PC-9 (cell line): ENCODE measurements around the gene FAM149A. TPM values are rescaled to one million over a fixed set of nuclear protein-coding genes. Genes with fewer than 3 reads are reported as not detected.

Experiments used
- BruUV-seq: library from RNA; stranded (reverse); fragments of 400-500 nt; replicated peaks from 2 replicates; lab custom pipeline; 2021; lab: Mats Ljungman, UMichigan
- CTCF ChIA-PET: fragments of 300-600 bp; sonication (Branson Sonifier 250); formaldehyde crosslinking; loops from one replicate; lab custom pipeline; 2022; ENCODE audit warnings: antibody characterized with exemption; lab: Charles Lee
- POLR2A ChIA-PET: fragments of 300-600 bp; sonication (Branson Sonifier 250); formaldehyde crosslinking; loops from one replicate; lab custom pipeline; 2022; ENCODE audit warnings: antibody characterized with exemption; ENCODE audit not compliant: unreplicated experiment; lab: Charles Lee
- DNase-seq, 2 experiments: peaks; one replicate each; pipeline versions ENCODE4 v3.0.0 to v3.0.0-alpha.2; 2015 to 2022; ENCODE audit warnings: mixed read lengths in 1 of 2
- H2AFZ ChIP-seq: fragments of 200-600 bp; sonication (generic); 2 replicates; pipeline ENCODE4 v1.8.1; 2017; ENCODE audit warnings: antibody characterized with exemption
- H3F3A ChIP-seq: fragments of 200-600 bp; sonication (generic); 2 replicates; pipeline ENCODE4 v1.8.1; 2017; ENCODE audit warnings: antibody characterized with exemption, mild to moderate bottlenecking, low read depth; ENCODE audit not compliant: insufficient read depth
- H3K27ac ChIP-seq: fragments of 200-600 bp; sonication (generic); 2 replicates; pipeline ENCODE4 v1.6.1; 2016; ENCODE audit warnings: mixed run types
- H3K27me3 ChIP-seq: fragments of 200-600 bp; sonication (generic); 2 replicates; pipeline ENCODE4 v1.6.1; 2016; ENCODE audit warnings: low read depth, mixed run types; ENCODE audit not compliant: insufficient read depth
- H3K36me3 ChIP-seq: fragments of 200-600 bp; sonication (generic); 2 replicates; pipeline ENCODE4 v1.6.1; 2016; ENCODE audit warnings: low read depth, mixed run types
- H3K4me1 ChIP-seq: fragments of 200-600 bp; sonication (generic); replicated peaks from 2 replicates; pipeline ENCODE4 v1.6.1; 2016; ENCODE audit warnings: mixed run types; ENCODE audit not compliant: insufficient read depth
- H3K4me2 ChIP-seq: fragments of 200-600 bp; sonication (generic); 2 replicates; pipeline ENCODE4 v1.6.1; 2017; ENCODE audit warnings: mixed run types
- H3K4me3 ChIP-seq: fragments of 200-600 bp; sonication (generic); 2 replicates; pipeline ENCODE4 v1.6.1; 2016; ENCODE audit warnings: mixed run types
- H3K79me2 ChIP-seq: fragments of 200-600 bp; sonication (generic); 2 replicates; pipeline ENCODE4 v1.6.1; 2017; ENCODE audit warnings: low read depth, mixed run types
- H3K9me2 ChIP-seq: fragments of 200-600 bp; sonication (generic); 2 replicates; pipeline ENCODE4 v1.8.1; 2017; ENCODE audit warnings: mild to moderate bottlenecking; ENCODE audit not compliant: insufficient read depth
- H3K9me3 ChIP-seq: fragments of 200-600 bp; sonication (generic); 2 replicates; pipeline ENCODE4 v1.8.1; 2016; ENCODE audit warnings: low read depth; ENCODE audit not compliant: insufficient read depth
- H4K20me1 ChIP-seq: fragments of 200-600 bp; sonication (generic); 2 replicates; pipeline ENCODE4 v1.8.1; 2017; ENCODE audit not compliant: insufficient read depth
- EZH2 ChIP-seq: fragments of 200-600 bp; sonication (generic); IDR thresholded peaks from 2 replicates; pipeline ENCODE4 v1.8.0; 2017; ENCODE audit warnings: antibody characterized with exemption, low read depth
- intact Hi-C: fragments of 100-400 bp; cut with micrococcal nuclease; formaldehyde crosslinking; loops from one replicate; pipeline ENCODE4 v1.10.0; 2022; ENCODE audit not compliant: unreplicated experiment
- total RNA-seq: library from RNA; stranded (reverse); gene quantifications from 2 replicates; pipeline ENCODE4 v1.2.3, GENCODE V29; 2021
- TF ChIP-seq, protein P1 (sequence below): fragments of 200-600 bp; sonication (generic); conservative IDR thresholded peaks from 2 replicates; pipeline ENCODE4 v1.6.1; 2017; ENCODE audit warnings: mixed run types, antibody characterized with exemption, mild to moderate bottlenecking, moderate library complexity

FAM149A gene
- total RNA-seq, 1 experiment from 2014 or later = 0.26 TPM

DNA sequence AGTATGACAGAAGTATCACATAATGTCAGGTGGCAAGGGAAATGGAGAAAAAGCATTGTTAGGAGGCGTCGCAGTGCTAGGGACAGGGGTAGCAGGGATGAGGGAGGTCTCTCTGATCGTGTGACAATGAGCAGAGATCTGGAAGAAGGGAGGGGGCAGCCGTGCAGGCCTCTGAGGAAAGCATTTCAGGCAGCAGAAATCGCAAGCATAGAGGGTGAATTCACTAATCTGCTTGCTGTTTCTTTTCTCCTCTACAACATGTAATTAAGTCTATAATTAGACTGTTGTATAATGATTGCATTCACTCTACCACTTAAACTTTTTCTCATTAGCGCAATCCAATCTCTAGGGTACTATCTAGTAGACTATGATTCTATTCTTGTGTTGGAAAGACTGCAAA, 96.0 kb downstream of the FAM149A start:
- H4K20me1 ChIP-seq = no peaks in the 10 kb centered on the region
- no peaks in the 10 kb centered on the region for H3K9me2 ChIP-seq
- no TSS peak for BruUV-seq
- no peak overlapping the region for H3K27ac ChIP-seq
- H3F3A ChIP-seq = peaks cover 5% of the 10 kb centered on the region; the same call in 1 of the 2 replicates
- no peaks in the 10 kb centered on the region for H3K79me2 ChIP-seq
- H3K4me2 ChIP-seq = no peak overlapping the region
- no peaks in the 10 kb centered on the region for H3K36me3 ChIP-seq
- no peak overlapping the region for H2AFZ ChIP-seq
- H3K4me1 ChIP-seq = no peaks in the 10 kb centered on the region
- no peaks in the 10 kb centered on the region for H3K27me3 ChIP-seq
- POLR2A ChIA-PET = no interaction called here
- no peak for DNase-seq
- intact Hi-C loops = no loop called here
- no peaks in the 10 kb centered on the region for H3K9me3 ChIP-seq
- no peak overlapping the region for H3K4me3 ChIP-seq
- CTCF ChIA-PET = no interaction called here
- TF ChIP-seq, protein P1, sequence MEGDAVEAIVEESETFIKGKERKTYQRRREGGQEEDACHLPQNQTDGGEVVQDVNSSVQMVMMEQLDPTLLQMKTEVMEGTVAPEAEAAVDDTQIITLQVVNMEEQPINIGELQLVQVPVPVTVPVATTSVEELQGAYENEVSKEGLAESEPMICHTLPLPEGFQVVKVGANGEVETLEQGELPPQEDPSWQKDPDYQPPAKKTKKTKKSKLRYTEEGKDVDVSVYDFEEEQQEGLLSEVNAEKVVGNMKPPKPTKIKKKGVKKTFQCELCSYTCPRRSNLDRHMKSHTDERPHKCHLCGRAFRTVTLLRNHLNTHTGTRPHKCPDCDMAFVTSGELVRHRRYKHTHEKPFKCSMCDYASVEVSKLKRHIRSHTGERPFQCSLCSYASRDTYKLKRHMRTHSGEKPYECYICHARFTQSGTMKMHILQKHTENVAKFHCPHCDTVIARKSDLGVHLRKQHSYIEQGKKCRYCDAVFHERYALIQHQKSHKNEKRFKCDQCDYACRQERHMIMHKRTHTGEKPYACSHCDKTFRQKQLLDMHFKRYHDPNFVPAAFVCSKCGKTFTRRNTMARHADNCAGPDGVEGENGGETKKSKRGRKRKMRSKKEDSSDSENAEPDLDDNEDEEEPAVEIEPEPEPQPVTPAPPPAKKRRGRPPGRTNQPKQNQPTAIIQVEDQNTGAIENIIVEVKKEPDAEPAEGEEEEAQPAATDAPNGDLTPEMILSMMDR = no peak
- TF ChIP-seq EZH2 = no peak

DNA sequence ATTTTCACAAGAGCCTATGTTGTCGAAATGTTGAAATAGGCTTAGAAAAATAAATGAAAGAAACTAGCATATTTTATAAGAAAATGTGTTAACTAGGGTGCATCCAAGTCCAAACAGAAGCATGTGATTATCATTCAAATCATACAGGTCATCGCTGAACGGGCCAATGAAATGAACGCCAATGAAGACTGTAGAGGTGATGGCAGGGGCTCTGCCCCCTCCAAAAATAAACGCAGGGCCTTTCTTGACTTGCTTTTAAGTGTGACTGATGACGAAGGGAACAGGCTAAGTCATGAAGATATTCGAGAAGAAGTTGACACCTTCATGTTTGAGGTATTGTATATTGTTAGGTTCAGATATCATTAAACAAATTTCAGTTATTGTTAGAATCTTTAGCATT, 96.5 kb downstream of the FAM149A start:
- CTCF ChIA-PET = no interaction called here
- intact Hi-C loops = no loop called here
- no peaks in the 10 kb centered on the region for H3K79me2 ChIP-seq
- no peak for DNase-seq
- POLR2A ChIA-PET = no interaction called here
- no peak overlapping the region for H3K4me2 ChIP-seq
- H3K4me1 ChIP-seq = no peaks in the 10 kb centered on the region
- H3K27ac ChIP-seq = no peak overlapping the region
- H3K9me2 ChIP-seq = no peaks in the 10 kb centered on the region
- no peaks in the 10 kb centered on the region for H3K36me3 ChIP-seq
- no peak for TF ChIP-seq EZH2
- TF ChIP-seq, protein P1 = no peak
- BruUV-seq = no TSS peak
- H2AFZ ChIP-seq = no peak overlapping the region
- H3K27me3 ChIP-seq = no peaks in the 10 kb centered on the region
- no peaks in the 10 kb centered on the region for H3K9me3 ChIP-seq
- H3F3A ChIP-seq = peaks cover 5% of the 10 kb centered on the region; the same call in 1 of the 2 replicates
- no peak overlapping the region for H3K4me3 ChIP-seq
- H4K20me1 ChIP-seq = no peaks in the 10 kb centered on the region

DNA sequence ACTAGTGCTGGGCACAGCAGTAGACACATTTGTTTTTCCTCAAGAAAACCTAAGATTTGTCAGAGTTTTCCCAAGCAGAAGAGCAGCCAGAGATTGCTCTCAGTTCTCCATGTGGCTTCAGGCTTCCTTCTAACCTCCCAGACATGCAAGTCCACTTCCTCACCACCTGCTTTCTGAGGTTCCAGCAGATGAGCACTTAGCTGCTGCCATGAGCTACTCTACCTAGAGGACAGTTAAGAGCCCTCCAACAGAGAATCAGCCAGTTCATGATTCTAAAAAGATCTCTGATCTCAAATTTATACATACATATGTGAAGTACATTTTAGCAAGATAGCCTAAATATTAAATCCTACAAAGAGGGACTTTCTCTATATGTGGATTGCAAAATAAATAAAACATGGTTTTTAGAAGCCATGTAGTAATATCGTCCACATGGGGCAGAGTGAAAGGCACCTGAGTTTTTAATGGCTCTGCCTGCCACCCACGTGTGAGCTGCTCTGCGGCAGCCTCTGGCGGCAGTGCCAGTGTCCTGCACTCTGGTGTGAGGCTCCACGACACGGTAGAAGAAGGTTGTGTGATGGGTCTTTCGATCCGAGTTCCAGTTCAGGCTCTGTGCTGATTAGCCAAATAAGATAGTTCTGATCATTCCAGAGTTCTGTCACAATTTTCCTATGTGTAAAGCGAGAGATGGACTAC, 97.2 kb downstream of the FAM149A start:
- H3K27ac ChIP-seq = no peak overlapping the region
- DNase-seq = no peak
- intact Hi-C loops = no loop called here
- TF ChIP-seq, protein P1 = no peak; the same call in 1 of the 2 replicates
- TF ChIP-seq EZH2 = no peak
- H3K27me3 ChIP-seq = no peaks in the 10 kb centered on the region
- no peaks in the 10 kb centered on the region for H3K4me1 ChIP-seq
- H2AFZ ChIP-seq = no peak overlapping the region
- H3K9me2 ChIP-seq = no peaks in the 10 kb centered on the region
- ChIA-PET POLR2A (no interaction called here), CTCF (no interaction called here)
- no peaks in the 10 kb centered on the region for H3K79me2 ChIP-seq
- H3K9me3 ChIP-seq = no peaks in the 10 kb centered on the region
- no peak overlapping the region for H3K4me3 ChIP-seq
- H3F3A ChIP-seq = peaks cover 5% of the 10 kb centered on the region; the same call in 1 of the 2 replicates
- BruUV-seq = no TSS peak
- H4K20me1 ChIP-seq = no peaks in the 10 kb centered on the region
- H3K4me2 ChIP-seq = no peak overlapping the region
- H3K36me3 ChIP-seq = no peaks in the 10 kb centered on the region
